BJ (cell line): Measurements from ENCODE around the gene PDLIM7. TPM values are rescaled to one million over a fixed set of nuclear protein-coding genes. Genes with fewer than 3 reads are reported as not detected.

Experiments used
- CTCF ChIA-PET: fragments of 350-600 bp; formaldehyde crosslinking; extraction: SDS; loops from one replicate; lab custom pipeline; 2021; ENCODE audit warnings: antibody characterized with exemption, inconsistent platforms; lab: Yijun Ruan, JAX
- POLR2A ChIA-PET: fragments of 300-600 bp; sonication (Branson Sonifier 250); formaldehyde crosslinking; extraction: SDS; loops from one replicate; lab custom pipeline; 2021; ENCODE audit warnings: antibody characterized with exemption; lab: Charles Lee
- DNase-seq: peaks from one replicate; pipeline ENCODE4 v3.0.0-alpha.2; 2011; ENCODE audit warnings: low read depth
- H3K27me3 ChIP-seq: 2 replicates; pipeline ENCODE4 v1.6.0; 2011; ENCODE audit warnings: low read length; ENCODE audit not compliant: control insufficient read depth, insufficient read depth
- H3K36me3 ChIP-seq: 2 replicates; pipeline ENCODE4 v1.5.1; 2011; ENCODE audit warnings: low read length; ENCODE audit not compliant: control insufficient read depth, insufficient read depth
- H3K4me3 ChIP-seq: 2 replicates; pipeline ENCODE4 v1.5.1; 2011; ENCODE audit warnings: low read depth, mild to moderate bottlenecking, control low read depth, low read length
- polyA plus RNA-seq: library from polyadenylated mRNA; depleted of rRNA; stranded (reverse); fragments of >200 nt; gene quantifications from 2 replicates; pipeline ENCODE4 v1.2.3, GENCODE V29; 2011
- TF ChIP-seq, protein P1 (sequence below): IDR thresholded peaks from 2 replicates; pipeline ENCODE4 v1.5.1; 2011; ENCODE audit warnings: low read depth, mild to moderate bottlenecking, control low read depth, inconsistent platforms, low read length, moderate library complexity; ENCODE audit not compliant: insufficient read depth

PDLIM7 gene
- polyA plus RNA-seq, 1 experiment: 624 TPM

DNA sequence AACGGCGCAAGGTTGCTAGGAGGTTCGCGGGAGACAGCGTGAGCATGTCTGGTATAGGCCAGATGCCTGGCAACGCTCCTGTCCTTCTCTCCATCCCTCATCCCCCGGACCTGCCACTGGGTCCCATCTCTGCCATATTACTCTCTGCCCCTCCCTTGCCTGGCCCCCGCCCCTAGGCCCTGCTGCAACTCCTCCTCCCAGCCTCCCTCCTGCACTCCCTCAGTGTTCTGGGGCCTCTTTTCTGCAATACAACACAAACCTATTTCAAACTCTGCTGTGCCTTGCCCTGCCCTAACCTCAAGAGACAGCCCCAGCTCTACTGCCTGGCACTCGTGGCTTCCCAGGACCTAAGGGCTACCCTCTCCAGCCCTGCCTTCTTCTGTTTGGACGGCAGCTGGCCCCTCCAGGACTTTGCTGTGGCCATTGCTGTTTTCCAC lies 15.0 kb downstream of the PDLIM7 start:
- Histone ChIP-seq H3K4me3 (no peak overlapping the region), H3K27me3 (no peaks in the 10 kb centered on the region), H3K36me3 (peaks cover 44% of the 10 kb centered on the region)
- ChIA-PET POLR2A (interaction anchor here (1.4 kb wide), 2 partner anchors 11 to 13 kb away, joined by 4 to 8 read pairs; no protein-coding TSS in a partner anchor), CTCF (interaction anchor here (0.7 to 8.3 kb wide), 4 partner anchors 12 to 92 kb away, joined by 3 to 85 read pairs (median 4); partner anchors contain the start of gene PDLIM7)
- no peak for DNase-seq
- TF ChIP-seq, protein P1, sequence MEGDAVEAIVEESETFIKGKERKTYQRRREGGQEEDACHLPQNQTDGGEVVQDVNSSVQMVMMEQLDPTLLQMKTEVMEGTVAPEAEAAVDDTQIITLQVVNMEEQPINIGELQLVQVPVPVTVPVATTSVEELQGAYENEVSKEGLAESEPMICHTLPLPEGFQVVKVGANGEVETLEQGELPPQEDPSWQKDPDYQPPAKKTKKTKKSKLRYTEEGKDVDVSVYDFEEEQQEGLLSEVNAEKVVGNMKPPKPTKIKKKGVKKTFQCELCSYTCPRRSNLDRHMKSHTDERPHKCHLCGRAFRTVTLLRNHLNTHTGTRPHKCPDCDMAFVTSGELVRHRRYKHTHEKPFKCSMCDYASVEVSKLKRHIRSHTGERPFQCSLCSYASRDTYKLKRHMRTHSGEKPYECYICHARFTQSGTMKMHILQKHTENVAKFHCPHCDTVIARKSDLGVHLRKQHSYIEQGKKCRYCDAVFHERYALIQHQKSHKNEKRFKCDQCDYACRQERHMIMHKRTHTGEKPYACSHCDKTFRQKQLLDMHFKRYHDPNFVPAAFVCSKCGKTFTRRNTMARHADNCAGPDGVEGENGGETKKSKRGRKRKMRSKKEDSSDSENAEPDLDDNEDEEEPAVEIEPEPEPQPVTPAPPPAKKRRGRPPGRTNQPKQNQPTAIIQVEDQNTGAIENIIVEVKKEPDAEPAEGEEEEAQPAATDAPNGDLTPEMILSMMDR: no peak

DNA sequence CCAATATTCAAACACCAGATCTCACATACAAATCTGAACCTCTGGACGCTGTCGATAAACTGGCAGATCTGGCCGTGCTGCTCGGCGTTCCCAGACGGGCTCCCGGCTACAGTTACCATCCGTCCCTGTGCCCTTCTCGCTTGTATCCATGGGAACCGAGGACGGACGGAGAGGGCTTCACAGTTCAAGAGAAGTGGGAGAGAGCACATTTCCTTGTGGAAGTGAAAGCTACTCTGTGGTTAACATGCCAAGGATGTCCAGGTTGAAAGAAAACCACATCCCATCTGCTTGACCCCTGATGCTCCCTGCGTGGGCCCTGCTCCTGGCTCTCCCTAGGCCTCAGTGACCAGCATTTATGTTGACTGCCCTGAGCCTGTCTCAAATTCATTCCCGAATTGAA lies 17.6 kb downstream of the PDLIM7 start:
- Histone ChIP-seq H3K27me3 (no peaks in the 10 kb centered on the region), H3K4me3 (no peak overlapping the region), H3K36me3 (peaks cover 28% of the 10 kb centered on the region)
- no peak for DNase-seq
- TF ChIP-seq, protein P1: no peak
- POLR2A ChIA-PET: interaction anchor here (0.6 to 1.4 kb wide), 4 partner anchors 10 to 69 kb away, joined by 3 to 4 read pairs (median 3); partner anchors contain the start of gene GRK6
- CTCF ChIA-PET: interaction anchor here (1.9 to 8.3 kb wide), 2 partner anchors 14 to 21 kb away, joined by 12 to 85 read pairs; partner anchors contain the start of gene PDLIM7

DNA sequence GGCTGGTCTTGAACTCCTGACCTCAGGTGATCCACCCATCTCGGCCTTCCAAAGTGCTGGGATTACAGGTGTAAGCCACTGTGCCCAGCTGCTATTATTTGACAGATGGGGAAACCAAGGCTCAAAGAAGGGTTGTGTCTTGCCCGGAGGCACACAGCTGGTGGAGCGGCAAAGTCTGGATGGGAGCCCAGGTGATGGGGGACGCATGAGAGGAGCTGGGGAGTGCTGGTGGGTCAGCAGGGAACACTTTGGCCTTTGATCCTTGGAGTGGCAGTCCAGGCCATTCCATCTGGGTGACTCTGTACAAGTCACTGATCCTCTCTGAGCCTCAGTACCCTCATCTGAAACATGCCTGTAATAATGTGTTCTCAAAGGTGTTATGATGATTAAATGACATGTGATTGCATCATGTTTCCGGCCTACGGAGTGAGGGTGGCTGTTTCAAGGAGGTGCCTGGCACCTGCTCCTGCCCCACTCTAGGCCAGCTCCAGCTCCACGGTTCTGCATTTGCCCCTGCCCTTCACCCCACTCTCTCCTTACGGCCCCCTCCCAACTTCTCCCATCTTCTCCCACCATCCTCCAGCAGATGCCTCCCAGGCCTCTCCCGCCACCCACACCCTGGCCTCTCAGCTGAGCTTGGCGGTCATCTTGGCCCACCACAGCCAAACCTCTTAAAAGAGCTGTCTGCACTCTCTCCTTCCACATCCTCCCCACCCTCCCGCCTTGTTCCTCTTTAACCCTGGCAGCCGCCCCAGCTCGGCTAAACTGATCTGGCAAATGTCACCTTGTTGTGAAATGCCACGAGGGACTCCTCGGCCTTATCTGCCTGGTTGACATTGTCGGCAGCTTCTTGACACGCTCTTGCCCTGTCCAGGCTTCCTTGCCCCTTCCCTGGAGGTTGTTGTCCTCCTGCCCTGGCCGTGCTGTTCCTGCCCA lies 18.4 kb downstream of the PDLIM7 start:
- Histone ChIP-seq H3K36me3 (peaks cover 21% of the 10 kb centered on the region), H3K27me3 (no peaks in the 10 kb centered on the region), H3K4me3 (no peak overlapping the region)
- TF ChIP-seq, protein P1: no peak
- DNase-seq: no peak
- ChIA-PET CTCF (interaction anchor here (0.8 to 8.3 kb wide), 8 partner anchors 10 to 169 kb away, joined by 3 to 85 read pairs (median 6); partner anchors contain the start of gene PDLIM7), POLR2A (interaction anchor here (0.6 to 1.4 kb wide), 4 partner anchors 12 to 69 kb away, joined by 3 to 4 read pairs (median 3); no protein-coding TSS in a partner anchor)

DNA sequence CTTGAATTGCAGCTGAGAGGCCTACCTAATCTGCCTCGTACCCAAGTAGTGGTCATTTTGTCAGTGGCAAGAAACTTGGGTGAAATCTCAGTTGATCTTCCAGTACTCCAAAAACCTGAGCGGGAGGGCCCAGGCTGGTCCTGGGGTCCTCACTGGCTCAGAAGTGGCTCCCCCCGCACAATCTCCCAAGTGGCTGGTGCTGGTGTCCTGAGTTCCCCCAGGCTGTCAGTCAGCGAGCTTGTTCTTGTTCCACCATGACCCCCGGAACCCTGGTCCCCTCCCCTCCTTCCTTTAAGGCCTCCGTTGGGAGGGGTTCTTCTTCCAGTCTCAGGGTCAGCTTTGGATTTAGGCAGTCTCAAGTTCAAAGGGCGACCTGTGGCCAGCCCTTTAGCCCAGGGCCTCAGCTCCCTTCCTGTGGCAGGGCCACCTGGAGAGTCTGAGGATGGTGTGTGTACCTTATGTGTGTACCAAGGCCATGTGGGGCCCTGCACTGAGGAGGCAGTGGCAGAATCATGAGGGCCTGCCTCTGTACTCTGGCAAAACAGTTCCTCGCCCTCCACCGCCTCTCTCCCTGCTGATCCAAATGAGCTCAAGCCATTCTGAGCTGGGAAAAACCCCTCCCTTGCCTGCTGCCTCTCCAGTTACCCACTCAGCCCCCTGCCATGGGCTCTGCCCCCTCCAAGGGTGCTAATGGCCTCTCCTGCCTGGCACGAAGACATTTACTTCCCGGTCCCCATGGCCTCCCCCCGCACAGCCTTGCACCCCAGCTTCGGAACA lies 19.5 kb downstream of the PDLIM7 start:
- H3K36me3 ChIP-seq: peaks cover 10% of the 10 kb centered on the region
- ChIA-PET CTCF (interaction anchor here (0.8 to 8.3 kb wide), 11 partner anchors 9 to 168 kb away, joined by 3 to 85 read pairs (median 5); partner anchors contain the start of gene PDLIM7), POLR2A (interaction anchor here (0.7 to 1.0 kb wide), 3 partner anchors 13 to 17 kb away, joined by 3 to 5 read pairs (median 3); no protein-coding TSS in a partner anchor)
- H3K27me3 ChIP-seq: no peaks in the 10 kb centered on the region
- TF ChIP-seq, protein P1: no peak
- no peak for DNase-seq
- H3K4me3 ChIP-seq: no peak overlapping the region
